GM10248 (cell line): ENCODE data around the gene NALCN.
A peak's percentile ranks its signal among the peaks of the same experiment; 100 is the strongest.

Experiments
- CTCF ChIA-PET: fragments of 300-600 bp; sonication (Branson Sonifier 250); formaldehyde crosslinking; extraction: SDS; loops from one replicate; lab custom pipeline; 2021; ENCODE audit warnings: antibody characterized with exemption; lab: Yijun Ruan, JAX
- POLR2A ChIA-PET: fragments of 350-650 bp; sonication (Branson Sonifier 250); formaldehyde crosslinking; extraction: SDS; loops from one replicate; lab custom pipeline; 2020; ENCODE audit warnings: antibody characterized with exemption; lab: Yijun Ruan, JAX
- DNase-seq: peaks from one replicate; pipeline ENCODE4 v3.0.0; 2012; ENCODE audit errors: extremely low spot score
- CTCF ChIP-seq: IDR thresholded peaks from 2 replicates; pipeline ENCODE4 v1.5.1; 2012; ENCODE audit warnings: mild to moderate bottlenecking, low read depth; ENCODE audit errors: extremely low read depth, missing control alignments, control extremely low read depth

Gene NALCN

GRCh38 chr13:101265934-101266333 lies 150.4 kb downstream of the NALCN start:
- ChIA-PET POLR2A (no interaction called here), CTCF (no interaction called here)
- DNase-seq: no peak
- no peak for TF ChIP-seq CTCF

- POLR2A ChIA-PET: no interaction called here
- no peak for DNase-seq
- CTCF ChIA-PET: no interaction called here
- TF ChIP-seq CTCF: no peak
Measured at GRCh38 chr13:101264931-101265330, 151.4 kb downstream of the NALCN start.

- no peak for TF ChIP-seq CTCF
- DNase-seq: no peak
- CTCF ChIA-PET: interaction anchor here (1.2 kb wide), 1 partner anchor 9 kb away, joined by 5 read pairs; no protein-coding TSS in a partner anchor
- POLR2A ChIA-PET: no interaction called here
Measured at GRCh38 chr13:101262306-101262705, 154.0 kb downstream of the NALCN start.

- no peak for TF ChIP-seq CTCF
- ChIA-PET POLR2A (no interaction called here), CTCF (interaction anchor here (1.1 kb wide), 1 partner anchor 9 kb away, joined by 3 read pairs; no protein-coding TSS in a partner anchor)
- no peak for DNase-seq
Measured at GRCh38 chr13:101258509-101258908, 157.8 kb downstream of the NALCN start.

- DNase-seq: peak; percentile 24
- POLR2A ChIA-PET: no interaction called here
- no peak for TF ChIP-seq CTCF
- CTCF ChIA-PET: interaction anchor here (1.1 kb wide), 1 partner anchor 10 kb away, joined by 3 read pairs; no protein-coding TSS in a partner anchor
Measured at GRCh38 chr13:101258071-101258470, 158.2 kb downstream of the NALCN start.

- POLR2A ChIA-PET: no interaction called here
- DNase-seq: no peak
- no peak for TF ChIP-seq CTCF
- CTCF ChIA-PET: interaction anchor here (1.4 kb wide), 1 partner anchor 8 kb away, joined by 3 read pairs; no protein-coding TSS in a partner anchor
Measured at GRCh38 chr13:101248739-101249514, 167.4 kb downstream of the NALCN start.

- no peak for DNase-seq
- no peak for TF ChIP-seq CTCF
- CTCF ChIA-PET: no interaction called here
- POLR2A ChIA-PET: no interaction called here
Measured at GRCh38 chr13:101242720-101243119, 173.6 kb downstream of the NALCN start.
